Epithelial cell of proximal tubule (primary cell): ENCODE measurements around the gene PDE1C. TPM values are rescaled to one million over a fixed set of nuclear protein-coding genes. Genes with fewer than 3 reads are reported as not detected.

Experiments
- DNase-seq: peaks from one replicate; pipeline ENCODE4 v3.0.0-alpha.2; 2011; ENCODE audit warnings: low read depth
- H3K4me3 ChIP-seq: 2 replicates; pipeline ENCODE4 v1.5.1; 2011; ENCODE audit warnings: low read depth, mild to moderate bottlenecking, low read length
- total RNA-seq: library from RNA; depleted of rRNA; stranded (reverse); fragments of >200 nt; gene quantifications from 2 replicates; pipeline ENCODE4 v1.2.3, GENCODE V29; 2015
- TF ChIP-seq, protein P1 (sequence below): conservative IDR thresholded peaks from 2 replicates; pipeline ENCODE4 v1.5.1; 2012; ENCODE audit warnings: low read depth, mild to moderate bottlenecking, low read length

PDE1C gene
- total RNA-seq, 1 donor from 2014 or later: 5.9 TPM

DNA sequence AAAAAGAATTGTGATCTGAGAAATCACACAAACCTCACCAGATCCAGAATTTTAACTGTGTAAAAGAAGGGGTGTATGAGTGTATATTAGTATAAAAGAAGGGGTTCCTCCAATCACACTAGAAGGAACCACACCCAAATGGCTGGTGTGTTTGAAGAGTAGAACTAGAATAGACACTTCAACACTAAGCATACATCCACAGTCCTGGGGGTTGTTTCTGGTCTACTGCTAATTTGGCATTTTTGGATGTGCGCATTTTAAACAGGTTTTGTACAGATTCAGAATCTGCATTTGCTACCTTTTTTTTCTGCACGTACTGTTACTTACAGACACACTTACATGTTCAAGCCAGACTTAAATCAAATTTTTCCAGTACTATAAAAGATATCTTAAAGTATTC, 64.6 kb downstream of the PDE1C start:
- TF ChIP-seq, protein P1, sequence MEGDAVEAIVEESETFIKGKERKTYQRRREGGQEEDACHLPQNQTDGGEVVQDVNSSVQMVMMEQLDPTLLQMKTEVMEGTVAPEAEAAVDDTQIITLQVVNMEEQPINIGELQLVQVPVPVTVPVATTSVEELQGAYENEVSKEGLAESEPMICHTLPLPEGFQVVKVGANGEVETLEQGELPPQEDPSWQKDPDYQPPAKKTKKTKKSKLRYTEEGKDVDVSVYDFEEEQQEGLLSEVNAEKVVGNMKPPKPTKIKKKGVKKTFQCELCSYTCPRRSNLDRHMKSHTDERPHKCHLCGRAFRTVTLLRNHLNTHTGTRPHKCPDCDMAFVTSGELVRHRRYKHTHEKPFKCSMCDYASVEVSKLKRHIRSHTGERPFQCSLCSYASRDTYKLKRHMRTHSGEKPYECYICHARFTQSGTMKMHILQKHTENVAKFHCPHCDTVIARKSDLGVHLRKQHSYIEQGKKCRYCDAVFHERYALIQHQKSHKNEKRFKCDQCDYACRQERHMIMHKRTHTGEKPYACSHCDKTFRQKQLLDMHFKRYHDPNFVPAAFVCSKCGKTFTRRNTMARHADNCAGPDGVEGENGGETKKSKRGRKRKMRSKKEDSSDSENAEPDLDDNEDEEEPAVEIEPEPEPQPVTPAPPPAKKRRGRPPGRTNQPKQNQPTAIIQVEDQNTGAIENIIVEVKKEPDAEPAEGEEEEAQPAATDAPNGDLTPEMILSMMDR: no peak
- H3K4me3 ChIP-seq: no peak overlapping the region

DNA sequence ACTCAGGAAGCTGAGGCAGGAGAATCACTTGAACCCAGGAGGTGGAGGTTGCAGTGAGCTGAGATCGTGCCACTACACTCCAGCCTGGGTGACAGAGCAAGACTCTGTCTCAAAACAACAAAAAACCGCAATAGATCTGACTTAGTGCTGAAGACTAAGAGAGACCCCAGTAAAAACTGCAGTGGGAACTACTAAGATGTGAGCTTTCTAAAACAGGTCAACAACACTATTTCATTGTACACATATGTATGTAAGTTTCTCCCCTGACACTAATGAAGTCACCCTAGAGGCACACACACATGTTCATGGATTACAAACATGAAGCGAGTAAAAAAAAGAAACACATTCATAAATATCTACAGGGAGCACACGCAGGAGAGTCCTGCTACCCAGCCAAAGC, 68.3 kb downstream of the PDE1C start:
- DNase-seq: no peak
- TF ChIP-seq, protein P1: no peak
- H3K4me3 ChIP-seq: no peak overlapping the region

More for the DNA sequence above, 64.6 kb downstream of the PDE1C start:
- DNase-seq: no peak

- H3K4me3 ChIP-seq: no peak overlapping the region
- TF ChIP-seq, protein P1: no peak
- DNase-seq: no peak
Measured at GRCh38 chr7:31997423-31997822, 72.8 kb downstream of the PDE1C start.

DNA sequence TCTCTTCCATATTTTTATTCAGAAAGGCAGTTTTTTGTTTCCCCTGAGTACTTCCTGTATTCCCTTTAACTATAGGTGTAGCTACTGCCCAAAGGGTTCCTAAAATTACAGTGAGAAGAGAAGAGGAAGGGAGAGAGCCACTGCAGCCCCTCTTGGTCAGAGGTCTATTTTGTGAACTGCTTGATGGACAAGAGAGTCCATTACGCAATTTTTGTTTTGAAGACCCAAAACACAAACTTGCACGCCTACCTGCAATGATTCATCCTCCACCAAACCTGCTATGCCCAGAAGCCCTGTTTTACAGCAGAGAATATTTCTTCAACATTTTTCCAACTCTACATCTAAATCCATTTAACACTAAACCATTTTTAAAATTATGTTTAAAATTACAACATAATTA, 75.1 kb downstream of the PDE1C start:
- no peak for DNase-seq
- H3K4me3 ChIP-seq: no peak overlapping the region
- TF ChIP-seq, protein P1: no peak

GRCh38 chr7:31991846-31992245, 78.4 kb downstream of the PDE1C start:
- TF ChIP-seq, protein P1: no peak
- DNase-seq: no peak
- H3K4me3 ChIP-seq: no peak overlapping the region

- TF ChIP-seq, protein P1: no peak
- no peak for DNase-seq
- H3K4me3 ChIP-seq: no peak overlapping the region
Measured at GRCh38 chr7:31991406-31991805, 78.8 kb downstream of the PDE1C start.

GRCh38 chr7:31986878-31987518, 83.2 kb downstream of the PDE1C start:
- TF ChIP-seq, protein P1: no peak
- no peak for DNase-seq
- no peak overlapping the region for H3K4me3 ChIP-seq
